Stimulated activated CD8-positive, alpha-beta memory T cell treated with anti-CD3 and anti-CD28 coated beads, Interleukin-2, amount 100 ng/mL, for 1 hour (primary cell): ENCODE measurements around the gene PYGL.
A peak's percentile ranks its signal among the peaks of the same experiment; 100 is the strongest.

Experiments
- DNase-seq, 2 donors: peaks; one replicate each; pipeline ENCODE4 v3.0.0-alpha.2; 2020; ENCODE audit warnings: low read depth in 2 of 2

The PYGL gene

DNA sequence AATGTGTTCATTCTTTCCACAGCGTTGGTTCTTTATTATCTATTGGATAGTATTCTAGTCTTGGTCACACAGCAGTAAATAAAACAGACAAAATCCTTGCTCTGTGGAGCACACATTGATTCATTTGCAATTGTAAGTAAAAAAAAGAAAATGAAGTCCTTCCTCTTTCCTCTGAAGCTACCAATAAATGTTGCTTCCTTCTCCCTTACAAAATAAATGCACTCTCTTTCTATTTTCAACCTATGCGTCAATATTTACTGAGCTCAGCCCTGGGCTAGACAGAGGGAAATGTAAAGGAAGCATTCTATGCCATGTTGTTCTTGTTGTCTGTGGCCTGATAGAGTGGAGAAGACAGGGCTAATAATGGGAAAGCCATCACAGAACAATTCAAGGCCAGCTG, 69.5 kb downstream of the PYGL start:
- DNase-seq, result no peak

DNA sequence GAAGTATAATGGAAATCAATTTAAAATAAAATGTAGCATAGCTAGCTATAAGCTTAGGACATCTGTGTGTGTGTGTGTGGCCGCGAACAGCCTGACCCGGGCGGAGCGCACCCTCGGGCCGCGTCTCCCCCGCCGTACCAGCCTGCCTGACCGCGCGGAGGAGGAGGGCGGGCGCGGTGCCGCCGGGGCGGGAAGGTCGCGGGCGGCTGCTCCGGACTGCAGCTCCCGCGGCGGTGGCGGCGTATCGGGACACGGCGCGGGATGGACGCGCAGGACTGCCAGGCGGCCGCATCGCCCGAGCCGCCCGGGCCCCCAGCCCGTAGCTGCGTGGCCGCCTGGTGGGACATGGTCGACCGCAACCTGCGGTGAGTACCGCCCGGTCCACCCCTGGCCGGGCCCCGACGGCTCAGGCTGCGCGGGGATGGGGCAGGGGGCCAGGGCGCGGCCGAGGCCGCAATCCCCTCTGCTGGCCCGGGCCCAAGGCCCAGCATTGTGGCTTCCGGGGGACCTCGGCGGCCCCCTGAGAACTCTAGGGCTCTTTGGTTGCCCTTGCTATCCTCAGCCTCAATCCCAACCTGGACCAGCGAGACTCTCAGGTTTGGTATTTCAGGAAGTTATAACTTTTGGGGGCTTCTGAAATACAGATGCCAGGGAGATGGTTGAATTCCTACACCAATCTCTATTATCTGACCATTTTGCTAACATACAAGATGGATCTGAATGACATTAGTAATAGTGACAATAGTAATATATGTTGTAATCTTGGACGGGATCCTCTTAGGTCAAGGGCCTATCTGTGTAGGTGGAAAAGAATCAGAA, 72.2 kb downstream of the PYGL start, which contains the start of gene ABHD12B:
ABHD12B (plus strand) TSS at position 140 of the 819 bp plus-strand sequence; CDS start at position 262, 122 bp downstream.
- no peak for DNase-seq

DNA sequence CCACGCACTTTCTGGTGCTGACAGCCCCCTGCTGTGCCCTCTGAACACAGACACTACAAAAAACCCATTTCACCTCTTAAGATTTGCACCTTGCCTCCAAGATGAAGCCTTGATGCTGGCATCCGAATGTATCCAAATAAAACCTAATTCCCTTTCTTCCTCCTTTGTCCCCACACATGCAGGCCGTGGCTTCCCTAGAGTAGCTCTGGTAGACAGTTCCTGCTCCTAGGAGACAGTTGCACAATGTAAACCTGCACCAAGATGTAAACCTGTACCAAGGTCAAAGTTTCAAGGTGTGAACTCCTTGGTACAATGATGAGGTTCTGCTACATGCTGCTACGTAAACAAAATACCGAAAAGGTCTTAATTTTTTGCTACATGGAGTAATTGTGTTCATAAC, 73.1 kb downstream of the PYGL start:
- no peak for DNase-seq

DNA sequence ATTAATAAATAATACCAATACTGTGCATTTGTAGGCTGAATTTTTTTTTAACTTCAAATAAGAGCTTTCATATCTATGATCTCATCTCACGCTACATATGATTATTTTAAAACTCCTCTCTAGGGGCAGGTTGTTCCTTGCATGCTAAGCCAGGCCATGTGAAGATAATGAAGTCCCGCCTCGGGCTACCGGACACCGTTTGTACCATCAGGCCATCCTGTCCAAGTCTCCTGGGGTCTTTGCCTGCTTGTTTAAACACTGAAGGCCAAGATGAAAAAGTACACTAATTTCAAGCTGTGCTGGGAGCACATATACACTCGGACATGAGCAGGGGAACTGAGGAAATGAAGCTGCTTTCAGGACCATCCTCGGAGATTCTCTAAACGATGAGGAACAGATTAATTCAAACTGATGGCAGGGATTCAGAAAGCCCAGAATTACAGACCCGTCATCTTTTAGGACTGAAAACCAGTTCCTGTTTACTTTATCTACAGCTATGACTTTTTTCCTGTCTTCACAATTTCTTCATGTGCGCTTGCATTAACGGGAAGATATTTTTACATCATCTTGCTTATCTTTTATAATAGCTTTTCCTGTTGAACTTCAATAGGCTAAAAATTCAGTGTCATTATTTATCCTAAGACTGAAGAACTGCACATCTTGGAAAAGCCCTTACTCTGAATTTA, 78.7 kb downstream of the PYGL start:
- no peak for DNase-seq

DNA sequence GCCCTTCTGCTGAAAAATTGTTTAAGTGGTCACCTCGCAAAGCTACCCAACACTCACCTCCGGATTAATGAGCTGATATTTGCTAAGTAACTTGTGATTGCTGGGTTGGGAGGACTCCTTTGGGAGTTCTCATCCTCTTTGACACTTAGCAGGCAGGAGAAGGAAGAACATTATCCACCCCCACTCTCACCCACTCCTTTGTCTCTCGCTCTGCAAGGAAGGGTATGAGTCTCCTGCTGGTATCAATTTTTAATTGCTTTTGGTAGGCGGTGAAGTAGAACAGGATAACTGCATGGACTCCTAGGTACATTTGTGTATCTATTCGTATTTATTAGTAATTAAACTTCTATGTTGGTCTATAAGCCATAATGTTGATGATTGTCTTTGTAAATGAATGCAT, 79.3 kb downstream of the PYGL start:
- no peak for DNase-seq

GRCh38 chr14:50864237-50864636, 80.0 kb downstream of the PYGL start:
- no peak for DNase-seq

DNA sequence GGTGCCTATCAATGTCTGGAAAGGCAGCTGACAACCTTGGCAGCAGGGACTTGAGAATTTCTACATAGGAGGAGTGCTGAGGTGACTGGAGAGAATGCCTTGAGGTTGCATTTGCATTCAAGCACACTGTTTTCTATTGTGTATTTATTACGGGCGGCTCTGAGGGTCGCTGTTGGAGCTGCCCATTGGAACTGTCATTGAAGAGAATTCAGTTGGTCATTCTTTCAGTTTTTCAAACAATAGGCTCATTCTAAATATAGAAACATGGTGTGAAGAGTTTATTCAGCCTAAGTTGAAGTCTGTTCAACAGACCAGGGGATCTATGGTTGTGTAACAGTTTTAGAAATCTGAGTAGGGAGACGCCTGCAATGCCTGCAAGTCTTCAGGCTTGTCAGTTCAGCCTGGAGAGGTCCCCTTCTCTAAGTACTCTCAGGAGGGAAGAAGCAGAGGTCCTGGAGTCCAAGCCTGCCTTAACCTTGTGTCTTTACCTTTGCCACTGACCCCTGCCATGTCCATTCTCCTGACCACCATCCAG, 82.2 kb downstream of the PYGL start:
- DNase-seq, result no peak

- peak; percentile 73 to 78 for DNase-seq
Observed at GRCh38 chr14:50860478-50861086, 83.7 kb downstream of the PYGL start.

DNA sequence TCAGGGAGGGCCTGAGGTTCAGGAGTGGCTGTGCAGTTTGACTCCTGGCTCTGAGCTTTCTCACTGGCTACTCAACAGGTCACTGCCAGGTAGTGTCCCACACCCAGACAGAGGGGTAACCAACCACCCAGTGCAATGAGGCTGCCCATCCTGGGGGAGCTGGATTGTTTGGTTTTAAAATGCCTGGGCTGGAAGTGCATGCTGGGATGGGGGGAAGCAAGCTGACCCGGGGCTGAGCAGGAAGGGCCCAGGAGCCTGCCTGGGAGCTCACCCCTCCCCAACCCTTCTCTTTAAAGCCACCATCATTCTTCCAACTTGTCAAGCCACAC, 85.0 kb downstream of the PYGL start:
- DNase-seq, result no peak

GRCh38 chr14:50856660-50857059, 87.6 kb downstream of the PYGL start:
- DNase-seq, result no peak

DNA sequence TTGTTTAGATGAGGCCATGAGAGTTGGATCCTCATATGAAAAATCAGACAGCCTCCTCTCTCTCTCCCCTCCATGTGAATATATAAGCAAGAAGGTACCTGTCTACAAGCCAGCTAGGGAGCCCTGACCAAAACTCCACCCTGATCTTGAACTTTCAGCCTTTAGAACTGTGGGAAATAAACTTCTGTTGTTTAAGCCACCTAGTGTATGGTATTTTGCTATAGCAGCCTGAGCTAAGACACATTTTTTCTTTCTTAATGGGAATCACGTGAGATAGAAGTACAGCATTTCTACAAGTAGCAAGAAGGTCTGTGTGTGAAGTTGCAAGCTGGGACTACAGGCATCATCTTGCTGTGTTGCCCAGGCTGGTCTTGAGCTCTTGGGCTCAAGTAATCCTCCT, 88.7 kb downstream of the PYGL start:
- DNase-seq, result no peak
